HUES48 (cell line): ENCODE results near the gene PRR19.
"Not testable (repeated sequence)": the region's sequence is repeated elsewhere in the genome, so short reads cannot be mapped to it uniquely, and the experiment has no call there.

ENCODE experiments used
- H3K27ac ChIP-seq: one replicate; pipeline ENCODE4 v1.7.0; 2013; ENCODE audit warnings: low read depth, low read length, inconsistent platforms
- H3K27me3 ChIP-seq: 2 replicates; pipeline ENCODE4 v1.6.1; 2013; ENCODE audit warnings: mild to moderate bottlenecking, low read length; ENCODE audit not compliant: control insufficient read depth, insufficient read depth
- H3K36me3 ChIP-seq: 2 replicates; pipeline ENCODE4 v1.6.1; 2013; ENCODE audit warnings: low read length; ENCODE audit not compliant: control insufficient read depth, insufficient read depth
- H3K4me1 ChIP-seq: 2 replicates; pipeline ENCODE4 v1.6.1; 2013; ENCODE audit warnings: mild to moderate bottlenecking, low read length; ENCODE audit not compliant: control insufficient read depth, insufficient read depth
- H3K4me3 ChIP-seq: 2 replicates; pipeline ENCODE4 v1.5.1; 2013; ENCODE audit warnings: mild to moderate bottlenecking, low read depth, low read length
- H3K9ac ChIP-seq: 2 replicates; pipeline ENCODE4 v1.6.1; 2013; ENCODE audit warnings: mild to moderate bottlenecking, low read depth, low read length, moderate library complexity
- H3K9me3 ChIP-seq: 2 replicates; pipeline ENCODE4 v1.6.1; 2013; ENCODE audit warnings: low read length; ENCODE audit not compliant: control insufficient read depth, insufficient read depth

PRR19 gene

DNA sequence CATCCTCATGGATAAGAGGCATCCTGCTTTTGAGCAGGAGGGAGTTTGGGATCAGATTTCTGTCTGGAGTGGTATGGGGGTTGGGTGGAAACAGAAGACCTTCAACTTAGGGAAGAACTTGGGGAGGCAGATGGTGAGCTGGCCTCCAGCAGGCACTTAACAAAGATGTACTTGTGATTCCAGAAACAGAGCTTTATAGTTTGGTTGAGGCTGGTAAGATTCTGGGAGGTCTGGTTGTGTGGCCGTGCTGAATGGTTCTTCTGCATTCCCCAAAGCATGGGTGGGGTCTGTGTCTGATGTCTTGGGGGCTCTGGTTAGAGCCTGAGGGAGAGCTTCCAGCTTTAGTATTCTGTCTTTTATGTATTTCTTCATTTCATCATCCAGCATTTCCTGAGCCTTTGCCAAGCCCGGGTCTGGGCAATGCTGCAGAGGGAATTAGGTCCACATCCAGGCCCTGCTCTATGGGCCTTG is 28.3 kb downstream of the PRR19 start:
- H3K9ac ChIP-seq = no peak overlapping the region

GRCh38 chr19:42331333-42331732 is 29.4 kb downstream of the PRR19 start:
- H3K27ac ChIP-seq, H3K9ac ChIP-seq, H3K27me3 ChIP-seq, H3K9me3 ChIP-seq, H3K36me3 ChIP-seq, H3K4me3 ChIP-seq, H3K4me1 ChIP-seq: not testable (repeated sequence)

More for the DNA sequence above, 28.3 kb downstream of the PRR19 start:
- H3K4me3 ChIP-seq = no peak overlapping the region
- no peaks in the 10 kb centered on the region for H3K36me3 ChIP-seq
- H3K9me3 ChIP-seq = no peaks in the 10 kb centered on the region
- no peaks in the 10 kb centered on the region; the same call in 1 of the 2 replicates for H3K4me1 ChIP-seq
- H3K27me3 ChIP-seq = no peaks in the 10 kb centered on the region
- no peak overlapping the region for H3K27ac ChIP-seq

DNA sequence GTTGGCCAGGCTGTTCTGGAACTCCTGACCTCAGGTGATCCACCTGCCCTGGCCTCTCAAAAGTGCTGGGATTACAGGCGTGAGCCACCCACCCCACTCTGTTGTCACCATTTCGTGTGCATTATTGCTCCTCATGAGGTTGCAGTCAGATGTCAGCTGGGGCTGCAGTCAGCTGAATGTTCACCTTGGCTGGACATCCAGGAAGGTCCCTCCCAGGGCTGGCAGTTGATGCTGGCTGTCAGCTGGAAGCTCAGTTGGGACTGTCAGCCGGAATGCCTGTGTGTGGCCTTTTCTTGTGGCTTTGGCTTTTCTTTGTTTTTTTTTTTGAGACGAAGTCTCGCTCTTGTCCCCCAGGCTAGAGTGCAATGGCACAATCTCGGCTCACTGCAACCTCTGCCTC is 30.1 kb downstream of the PRR19 start:
- peaks cover 11% of the 10 kb centered on the region for H3K36me3 ChIP-seq
- H3K27me3 ChIP-seq = no peaks in the 10 kb centered on the region
- no peak overlapping the region for H3K4me3 ChIP-seq
- no peak overlapping the region for H3K9ac ChIP-seq
- H3K4me1 ChIP-seq = no peaks in the 10 kb centered on the region
- H3K9me3 ChIP-seq = no peaks in the 10 kb centered on the region
- H3K27ac ChIP-seq = no peak overlapping the region

- H3K9me3 ChIP-seq = no peaks in the 10 kb centered on the region
- H3K4me1 ChIP-seq = no peaks in the 10 kb centered on the region
- H3K27me3 ChIP-seq = no peaks in the 10 kb centered on the region
- H3K4me3 ChIP-seq = no peak overlapping the region
- no peak overlapping the region for H3K27ac ChIP-seq
- no peak overlapping the region for H3K9ac ChIP-seq
- peaks cover 15% of the 10 kb centered on the region for H3K36me3 ChIP-seq
Measured at GRCh38 chr19:42333018-42333417, 31.1 kb downstream of the PRR19 start.

DNA sequence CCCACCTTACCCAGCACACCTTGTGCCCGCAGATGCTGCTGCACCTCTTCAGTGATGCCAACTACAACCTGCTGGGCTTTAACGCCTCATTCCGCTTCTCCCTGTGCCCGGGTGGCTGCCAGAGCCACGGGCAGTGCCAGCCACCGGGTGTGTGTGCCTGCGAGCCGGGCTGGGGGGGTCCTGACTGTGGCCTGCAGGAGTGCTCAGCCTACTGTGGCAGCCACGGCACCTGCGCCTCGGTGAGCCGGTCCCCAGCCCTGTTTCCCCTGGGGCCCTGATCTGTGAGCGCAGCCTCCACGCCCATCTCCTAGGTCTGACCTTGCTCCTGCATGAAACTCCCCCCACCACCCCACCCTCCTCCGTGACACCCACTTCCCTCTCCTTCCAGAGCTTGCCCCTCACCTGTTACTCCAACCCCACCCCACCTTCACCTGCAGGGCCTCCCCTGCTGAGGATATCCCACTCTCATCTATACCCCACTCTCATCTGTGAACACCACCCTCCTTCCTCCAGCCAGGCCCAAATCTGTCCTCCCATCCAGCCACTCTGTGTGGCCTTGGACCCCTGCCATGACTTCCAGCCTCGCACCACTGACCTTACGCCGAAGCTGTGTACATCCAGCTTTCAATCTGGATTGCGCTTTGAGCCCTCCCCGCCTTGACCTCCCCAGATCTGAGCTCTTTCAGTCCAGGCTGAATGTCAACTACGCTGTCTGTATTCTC is 32.2 kb downstream of the PRR19 start:
- Histone ChIP-seq H3K9ac (no peak overlapping the region), H3K27me3 (no peaks in the 10 kb centered on the region), H3K4me3 (no peak overlapping the region), H3K9me3 (no peaks in the 10 kb centered on the region), H3K36me3 (peaks cover 16% of the 10 kb centered on the region), H3K4me1 (no peaks in the 10 kb centered on the region), H3K27ac (no peak overlapping the region)

GRCh38 chr19:42334697-42335373 is 32.9 kb downstream of the PRR19 start:
- H3K4me1 ChIP-seq = no peaks in the 10 kb centered on the region
- H3K9me3 ChIP-seq = no peaks in the 10 kb centered on the region
- peaks cover 16% of the 10 kb centered on the region for H3K36me3 ChIP-seq
- no peaks in the 10 kb centered on the region for H3K27me3 ChIP-seq
- no peak overlapping the region for H3K4me3 ChIP-seq
- no peak overlapping the region for H3K27ac ChIP-seq
- H3K9ac ChIP-seq = no peak overlapping the region

DNA sequence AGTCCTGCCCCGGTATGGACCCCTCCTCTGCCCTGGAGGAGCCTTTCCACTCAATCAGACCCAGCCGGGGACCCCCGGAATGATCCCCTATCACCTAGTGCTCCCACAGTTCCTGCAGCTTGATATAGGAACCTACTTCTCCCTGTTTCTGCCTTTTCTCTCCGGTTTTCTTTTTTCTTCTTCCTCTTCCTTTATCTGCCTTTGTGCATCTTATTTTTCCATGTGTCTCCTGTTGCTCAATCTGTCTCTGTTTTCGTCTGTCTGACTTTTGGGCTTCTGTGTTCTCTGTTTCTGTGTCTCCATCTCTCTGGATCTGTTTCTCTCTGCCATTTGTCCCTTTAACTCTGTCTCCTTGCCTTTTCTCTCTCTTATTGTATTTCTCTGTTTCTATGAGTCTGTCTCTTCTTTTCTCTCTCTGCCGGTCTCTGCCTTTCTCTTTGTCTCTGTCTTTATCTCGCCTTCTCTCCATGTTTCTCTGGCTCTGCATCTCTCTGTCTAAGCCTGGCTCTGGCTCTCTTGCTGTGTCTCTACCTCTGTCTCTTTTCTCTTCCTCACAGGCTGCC is 33.5 kb downstream of the PRR19 start:
- H3K27ac ChIP-seq = no peak overlapping the region
- no peak overlapping the region for H3K9ac ChIP-seq
- H3K27me3 ChIP-seq = no peaks in the 10 kb centered on the region
- H3K36me3 ChIP-seq = peaks cover 16% of the 10 kb centered on the region
- H3K9me3 ChIP-seq = no peaks in the 10 kb centered on the region
- H3K4me3 ChIP-seq = no peak overlapping the region
- no peaks in the 10 kb centered on the region for H3K4me1 ChIP-seq

- Histone ChIP-seq H3K36me3 (peaks cover 16% of the 10 kb centered on the region), H3K9me3 (no peaks in the 10 kb centered on the region), H3K27ac (no peak overlapping the region), H3K4me1 (no peaks in the 10 kb centered on the region), H3K9ac (no peak overlapping the region), H3K27me3 (no peaks in the 10 kb centered on the region), H3K4me3 (no peak overlapping the region)
Measured at GRCh38 chr19:42335971-42336370, 34.0 kb downstream of the PRR19 start.

DNA sequence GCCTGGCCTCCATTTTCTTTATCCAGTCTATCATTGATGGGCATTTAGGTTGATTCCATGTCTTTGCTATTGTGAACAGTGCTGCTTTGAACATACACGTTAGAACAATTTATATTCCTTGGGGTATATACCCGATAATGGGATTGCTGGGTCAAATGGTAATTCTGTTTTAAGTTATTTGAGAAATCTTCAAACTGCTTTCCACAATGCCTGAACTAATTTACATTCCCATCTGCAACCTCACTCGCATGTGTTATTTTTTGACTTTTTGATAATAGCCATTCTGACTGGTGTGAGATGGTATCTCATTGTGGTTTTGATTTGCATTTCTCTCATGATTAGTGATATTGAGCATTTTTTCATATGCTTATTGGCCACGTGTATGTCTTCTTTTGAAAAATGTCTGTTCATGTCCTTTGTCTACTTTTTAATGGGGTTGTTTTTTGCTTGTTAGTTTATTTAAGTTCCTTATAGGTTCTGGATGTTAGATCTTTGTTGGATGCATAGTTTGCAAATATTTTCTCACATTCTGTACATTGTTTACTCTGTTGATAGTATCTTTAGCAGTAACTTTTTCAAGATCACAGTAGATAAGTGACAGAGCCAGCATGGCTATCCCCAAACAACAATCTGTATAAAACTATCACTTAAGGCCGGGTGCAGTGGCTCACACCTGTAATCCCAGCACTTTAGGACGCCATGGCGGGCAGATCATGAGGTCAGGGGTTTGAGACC is 37.4 kb downstream of the PRR19 start:
- not testable (repeated sequence) for H3K4me1 ChIP-seq, H3K4me3 ChIP-seq, H3K27ac ChIP-seq, H3K9me3 ChIP-seq, H3K9ac ChIP-seq, H3K27me3 ChIP-seq
- peaks cover 24% of the 10 kb centered on the region for H3K36me3 ChIP-seq

DNA sequence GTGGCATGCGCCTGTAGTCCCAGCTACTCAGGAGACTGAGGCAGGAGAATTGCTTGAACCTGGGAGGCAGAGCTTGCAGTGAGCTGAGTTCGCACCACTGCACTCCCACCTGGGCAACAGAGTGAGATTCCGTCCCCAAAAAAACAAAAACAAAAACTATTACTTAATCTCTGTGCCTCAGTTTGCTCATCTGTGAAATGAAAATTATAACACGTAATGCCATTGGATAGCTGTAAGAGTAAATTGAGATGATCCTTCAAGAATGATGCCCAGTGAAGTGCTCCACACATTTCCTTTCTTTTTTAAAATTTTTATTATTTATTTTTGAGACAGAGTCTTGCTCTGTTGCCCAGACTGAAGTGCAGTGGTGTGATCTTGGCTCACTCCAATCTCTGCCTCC is 38.0 kb downstream of the PRR19 start:
- H3K27me3 ChIP-seq, H3K9ac ChIP-seq, H3K4me3 ChIP-seq, H3K4me1 ChIP-seq, H3K27ac ChIP-seq, H3K9me3 ChIP-seq: not testable (repeated sequence)
- peaks cover 24% of the 10 kb centered on the region for H3K36me3 ChIP-seq
